ENCODE data around the gene UBXN11.
"Not testable (repeated sequence)": the region's sequence is repeated elsewhere in the genome, so short reads cannot be mapped to it uniquely, and the experiment has no call there.

Gene UBXN11

GRCh38 chr1:26335774-26336476, 29.5 kb upstream of the UBXN11 start:
- no peak for DNase-seq

- not testable (repeated sequence) for DNase-seq
Observed at GRCh38 chr1:26333312-26333711, 26.9 kb upstream of the UBXN11 start.

DNA sequence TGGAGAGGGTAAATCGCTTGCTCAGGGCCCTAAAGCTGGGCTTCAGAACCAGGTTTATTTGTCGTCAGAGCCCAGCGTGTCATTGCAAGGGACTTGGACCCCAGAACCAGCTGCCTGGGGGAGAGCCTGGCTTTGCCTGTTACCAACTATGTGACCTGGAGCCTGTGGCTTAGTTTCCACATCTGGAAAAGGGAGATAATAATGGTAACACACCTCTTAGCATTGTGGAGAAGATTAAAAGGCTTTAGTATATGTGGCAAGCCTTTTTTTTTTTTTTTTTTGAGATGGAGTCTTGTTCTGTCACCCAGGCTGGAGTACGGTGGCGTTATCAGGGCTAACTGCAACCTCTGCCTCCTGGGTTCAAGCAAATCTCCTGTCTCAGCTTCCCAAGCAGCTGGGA, 23.8 kb upstream of the UBXN11 start:
- DNase-seq: no peak

DNA sequence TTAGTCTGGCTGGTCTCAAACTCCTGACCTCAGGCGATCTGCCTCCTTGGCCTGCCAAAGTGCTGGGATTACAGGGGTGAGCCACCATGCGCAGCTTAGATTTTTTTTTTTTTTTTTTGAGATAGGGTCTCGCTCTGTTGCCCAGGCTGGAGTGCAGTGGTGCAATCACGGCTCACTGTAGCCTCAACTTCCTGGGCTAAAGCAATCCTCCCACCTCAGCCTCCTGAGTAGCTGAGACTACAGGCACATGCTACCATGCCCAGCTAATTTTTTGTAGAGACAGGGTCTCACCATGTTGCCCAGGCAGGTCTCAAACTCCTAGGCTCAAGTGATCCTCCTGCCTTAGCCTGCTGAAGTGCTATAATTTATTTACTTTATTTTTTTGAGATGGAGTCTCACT, 22.9 kb upstream of the UBXN11 start:
- DNase-seq: not testable (repeated sequence)

- DNase-seq: no peak
Observed at GRCh38 chr1:26328597-26328996, 22.2 kb upstream of the UBXN11 start.

DNA sequence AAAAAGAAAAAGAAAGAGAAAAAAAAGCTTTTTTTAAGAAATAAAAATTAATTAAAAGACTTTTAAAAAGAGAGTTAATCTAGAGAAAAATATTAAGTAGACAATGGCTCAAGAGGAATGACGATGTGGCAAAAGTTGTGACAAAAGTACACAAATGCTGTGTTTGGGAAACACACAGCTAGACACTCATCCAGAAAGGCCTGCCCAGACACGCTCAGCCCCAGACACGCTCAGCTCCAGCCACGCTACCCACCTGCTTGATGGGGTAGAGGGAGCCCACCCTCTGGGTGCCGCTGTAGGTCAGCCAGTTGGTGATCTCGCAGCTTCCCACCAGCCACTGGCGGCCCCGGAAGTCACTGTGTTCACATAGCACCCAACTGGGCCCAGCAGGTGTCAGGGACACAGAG, 21.5 kb upstream of the UBXN11 start:
- DNase-seq: no peak

DNA sequence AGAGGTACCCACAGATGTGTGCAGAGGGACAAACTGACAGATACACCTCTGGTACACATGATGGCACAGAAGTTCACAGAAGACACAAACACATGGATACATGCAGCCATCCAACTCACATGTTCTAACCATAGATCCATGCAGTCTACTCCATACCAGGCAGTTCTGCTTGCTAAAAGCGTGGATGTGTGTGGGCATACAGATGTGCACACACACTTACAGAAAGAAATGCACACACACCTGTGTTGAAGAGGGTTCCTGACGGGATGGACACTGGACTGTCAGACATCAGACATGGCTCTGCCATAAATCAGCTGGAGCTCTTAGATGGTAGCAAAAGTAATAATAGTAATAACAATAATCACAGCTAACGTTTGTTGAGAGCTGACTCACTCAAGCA, 18.1 kb upstream of the UBXN11 start:
- DNase-seq: no peak

DNA sequence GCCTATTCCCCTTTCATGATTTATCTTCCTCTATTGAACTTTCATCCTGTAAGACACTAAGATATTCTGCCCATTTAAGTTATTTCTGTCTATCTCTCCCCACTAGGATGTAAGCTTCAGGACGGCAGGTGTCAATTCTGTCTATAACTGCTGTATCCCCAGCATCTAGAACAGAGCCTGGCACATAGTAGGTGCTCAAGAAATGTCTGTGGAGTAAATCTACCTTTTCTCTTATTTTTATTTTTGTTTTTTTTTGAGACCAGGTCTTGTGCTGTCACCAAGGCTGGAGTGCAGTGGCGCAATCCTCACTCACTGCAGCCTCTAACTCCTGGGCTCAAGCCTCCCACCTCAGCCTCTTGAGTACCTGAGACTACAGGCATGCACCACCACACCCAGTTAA, 16.9 kb upstream of the UBXN11 start:
- DNase-seq: no peak

DNA sequence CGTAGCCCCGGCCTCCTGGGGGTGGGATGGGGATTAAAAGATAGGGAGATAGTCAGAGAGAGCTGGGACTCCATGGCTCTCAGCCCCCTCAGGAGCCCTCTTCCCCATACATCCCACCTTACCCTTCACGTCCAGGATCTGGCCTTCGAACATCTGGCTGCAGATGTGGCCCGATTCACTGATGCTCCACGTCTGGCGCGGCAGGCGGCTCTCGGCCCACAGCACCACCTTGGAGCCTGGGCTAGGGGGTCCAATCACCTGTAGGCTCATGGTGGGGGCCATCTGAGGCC, 15.6 kb upstream of the UBXN11 start:
- no peak for DNase-seq

DNA sequence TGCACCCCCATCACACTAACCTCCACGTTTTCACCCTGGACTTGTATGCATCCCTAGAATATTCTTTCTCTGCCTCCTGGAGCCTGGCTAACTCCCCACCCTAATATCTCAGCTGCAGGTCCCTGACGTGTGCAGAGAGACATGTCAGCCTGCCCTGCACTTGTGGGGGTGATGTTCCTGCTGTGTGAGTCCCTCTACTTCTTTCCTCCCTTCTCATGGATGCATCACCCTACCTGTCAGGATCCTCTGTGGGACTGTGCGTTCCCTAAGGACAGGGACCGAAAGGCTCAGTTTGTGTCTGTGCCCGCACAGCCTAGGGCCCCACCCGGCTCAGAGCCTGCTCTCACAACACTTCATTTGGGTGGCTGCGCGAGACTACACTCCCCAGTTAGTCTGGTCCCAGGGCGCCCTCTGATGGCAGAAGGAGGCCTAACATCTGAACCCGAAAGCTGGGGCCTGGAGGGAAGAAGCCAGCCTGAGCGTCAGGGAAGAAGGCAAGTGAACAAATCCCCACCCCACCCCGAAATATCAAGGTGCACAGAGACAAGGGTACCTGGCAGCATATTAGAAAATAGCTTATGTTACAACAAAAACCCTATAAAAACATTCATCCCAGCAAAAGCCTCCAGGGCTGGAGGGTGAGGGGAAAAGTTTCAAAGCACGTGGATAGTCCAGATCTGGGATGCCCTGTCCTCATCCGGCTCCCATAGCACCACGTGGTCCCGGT, 15.0 kb upstream of the UBXN11 start:
- peak; percentile 40 for DNase-seq

GRCh38 chr1:26320896-26321295, 14.5 kb upstream of the UBXN11 start:
- no peak for DNase-seq

DNA sequence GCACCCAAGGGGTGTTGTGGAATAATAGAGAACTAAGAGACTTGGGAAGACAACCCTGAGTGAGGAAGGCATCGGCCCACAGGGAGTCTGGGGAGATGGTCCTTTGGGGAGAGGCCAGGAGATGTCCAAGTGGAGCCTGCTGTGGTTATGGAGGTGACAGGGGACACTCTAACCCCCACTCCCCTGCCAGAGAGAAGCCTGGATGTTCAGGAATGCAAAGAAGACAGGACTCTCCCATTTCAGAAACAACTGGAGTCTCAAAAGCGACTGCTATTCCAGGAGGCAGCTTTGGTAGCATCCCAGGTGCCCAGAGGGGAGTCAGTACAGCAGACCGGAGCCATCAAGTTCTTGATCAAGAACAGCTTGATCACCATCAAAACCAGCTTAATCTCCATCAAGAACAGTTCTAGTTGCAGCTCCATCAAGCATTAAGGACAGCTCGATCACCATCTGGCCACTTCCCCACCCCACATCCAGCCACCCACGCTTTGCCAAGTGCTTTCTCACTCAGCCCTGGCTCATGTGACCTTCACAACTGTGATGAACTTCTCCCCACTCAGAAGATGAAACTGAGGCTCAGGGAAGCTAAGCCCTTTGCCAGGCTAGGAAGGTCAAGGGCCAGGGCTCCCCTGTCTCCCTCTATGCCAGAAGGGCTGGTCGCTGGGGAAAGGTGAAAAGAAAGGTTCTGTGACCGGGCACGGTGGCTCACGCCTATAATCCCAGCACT, 12.1 kb upstream of the UBXN11 start:
- no peak for DNase-seq

DNA sequence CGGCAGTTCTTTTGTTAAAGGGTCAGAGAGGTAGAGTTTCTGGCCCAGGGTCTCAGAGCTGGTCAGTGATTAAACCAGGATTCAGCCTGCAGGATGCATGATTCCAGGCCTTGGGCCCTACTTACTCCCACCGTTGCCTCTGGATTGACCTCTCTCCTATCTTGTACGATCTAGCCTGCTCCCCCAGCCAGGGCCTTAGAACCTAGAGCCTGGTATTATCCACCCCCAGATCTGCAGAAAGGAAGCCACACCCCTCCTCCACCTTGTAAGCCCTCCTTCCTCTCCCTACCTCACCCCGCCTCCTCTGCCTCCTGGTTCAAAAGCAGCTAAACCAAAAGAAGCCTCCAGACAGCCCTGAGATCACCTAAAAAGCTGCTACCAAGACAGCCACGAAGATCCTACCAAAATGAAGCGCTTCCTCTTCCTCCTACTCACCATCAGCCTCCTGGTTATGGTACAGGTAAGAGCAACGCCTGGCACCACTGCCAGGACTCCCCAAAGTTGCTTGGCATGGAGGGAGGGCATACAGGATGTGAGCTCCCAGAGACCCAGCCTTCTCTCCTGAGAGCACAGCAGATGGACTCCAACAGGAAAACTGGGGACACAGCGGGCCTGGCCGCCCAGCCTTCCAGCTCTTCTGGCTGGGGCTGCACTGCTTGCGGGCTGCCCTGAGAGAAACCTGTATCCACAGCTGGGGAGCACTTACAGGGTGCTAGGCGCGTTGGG, 11.3 kb upstream of the UBXN11 start, which contains the start of gene CD52:
Gene CD52, plus strand, starts transcription at position 347 of the 726 bp plus-strand sequence. Its CDS starts 60 bp downstream, at position 407.
- no peak for DNase-seq

DNA sequence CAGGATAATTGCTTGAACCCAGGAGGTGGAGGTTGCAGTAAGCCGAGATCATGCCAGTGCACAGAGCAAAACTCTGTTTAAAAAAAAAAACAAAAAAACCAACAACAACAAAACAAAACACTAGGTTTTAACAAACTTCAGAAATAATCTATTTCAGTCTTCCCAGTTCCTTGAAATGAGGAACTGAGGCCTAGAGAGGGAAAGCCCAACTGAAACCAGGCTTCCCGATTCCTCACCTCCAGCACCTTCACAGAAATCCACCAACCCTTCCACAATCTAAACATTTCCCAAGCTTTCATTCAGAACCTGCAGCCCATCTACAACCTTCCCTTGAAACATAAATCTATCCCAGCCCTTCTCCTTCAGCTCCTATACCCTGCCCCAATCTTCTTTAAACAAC, 10.7 kb upstream of the UBXN11 start:
- no peak for DNase-seq

GRCh38 chr1:26315874-26316850, 9.7 kb upstream of the UBXN11 start:
- no peak for DNase-seq

DNA sequence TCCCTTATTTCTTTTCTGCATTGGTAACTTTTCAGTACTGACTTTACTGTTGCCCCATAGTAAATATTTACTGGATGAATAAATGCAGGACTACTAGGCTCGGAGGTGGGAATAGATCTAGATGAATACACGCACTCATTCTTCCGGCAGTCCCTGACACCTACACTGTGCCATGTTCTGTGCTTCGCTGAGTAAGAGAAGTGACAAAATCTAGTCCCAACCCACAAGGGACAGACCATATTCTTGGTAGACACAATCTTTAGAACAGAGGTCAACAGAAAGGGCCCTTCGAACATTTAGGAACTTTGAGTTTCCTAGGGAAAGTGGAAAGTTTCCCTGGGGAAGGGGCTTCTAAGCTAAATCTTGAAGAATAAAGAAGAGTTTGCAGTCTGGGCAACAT, 8.1 kb upstream of the UBXN11 start:
- no peak for DNase-seq

DNA sequence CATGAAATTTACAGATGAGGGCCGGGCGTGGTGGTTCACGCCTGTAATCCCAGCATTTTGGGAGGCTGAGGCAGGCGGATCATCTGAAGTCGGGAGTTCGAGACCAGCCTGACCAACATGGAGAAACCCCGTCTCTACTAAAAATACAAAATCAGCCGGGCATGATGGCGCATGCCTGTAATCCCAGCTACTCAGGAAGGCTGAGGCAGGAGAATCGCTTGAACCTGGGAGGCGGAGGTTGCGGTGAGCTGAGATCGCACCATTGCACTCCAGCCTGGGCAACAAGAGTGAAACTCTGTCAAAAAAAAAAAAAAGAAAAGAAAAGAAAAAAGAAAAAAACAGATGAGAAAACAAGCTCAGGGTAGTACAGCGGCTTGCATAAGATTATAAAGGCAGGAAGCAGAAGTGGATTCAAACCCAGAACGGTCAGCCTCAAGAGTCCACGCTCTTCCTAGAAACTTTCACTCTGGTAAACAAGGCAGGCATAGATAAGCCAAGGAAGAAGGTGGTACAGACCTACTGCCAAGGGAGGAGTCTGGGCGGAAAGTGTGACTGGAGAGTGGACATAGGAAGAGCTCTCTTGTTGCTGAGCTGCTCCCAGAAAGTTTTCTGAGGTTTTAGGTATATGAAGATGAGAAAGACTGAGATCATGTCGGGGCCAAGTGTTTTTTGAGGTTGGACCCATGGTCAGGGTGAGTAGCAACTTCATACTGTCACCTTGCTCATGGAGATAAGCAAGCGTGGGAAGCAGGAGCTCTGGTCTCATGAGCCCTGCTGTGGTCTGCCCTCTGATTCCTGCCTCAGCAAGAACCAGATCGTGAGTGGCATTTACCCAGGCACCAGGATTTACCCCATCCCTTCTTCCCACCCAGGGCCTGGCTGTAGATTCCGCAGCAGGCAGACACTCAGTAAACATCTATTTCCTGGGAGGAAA, 1.8 kb upstream of the UBXN11 start:
- DNase-seq: not testable (repeated sequence)

DNA sequence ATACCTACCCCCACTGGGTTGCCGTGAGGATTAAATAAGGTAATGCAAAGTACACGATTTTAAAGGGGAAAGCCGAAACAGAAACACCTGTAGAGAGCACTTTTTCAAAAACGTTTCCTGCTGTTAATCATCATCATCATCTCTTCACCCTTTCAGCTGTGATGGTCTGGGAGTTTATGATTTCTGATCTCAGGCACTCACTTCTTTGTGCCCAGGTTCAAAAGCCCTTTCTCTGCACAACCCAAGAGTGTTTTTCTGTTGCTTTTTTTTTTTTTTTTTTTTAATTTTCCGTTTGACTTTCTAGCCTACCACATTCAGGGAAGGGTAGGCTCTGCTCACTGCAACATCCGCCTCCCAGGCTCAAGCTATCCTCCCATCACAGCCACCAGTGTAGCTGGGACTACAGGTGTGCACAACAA, 936 bp upstream of the UBXN11 start:
- no peak for DNase-seq

DNA sequence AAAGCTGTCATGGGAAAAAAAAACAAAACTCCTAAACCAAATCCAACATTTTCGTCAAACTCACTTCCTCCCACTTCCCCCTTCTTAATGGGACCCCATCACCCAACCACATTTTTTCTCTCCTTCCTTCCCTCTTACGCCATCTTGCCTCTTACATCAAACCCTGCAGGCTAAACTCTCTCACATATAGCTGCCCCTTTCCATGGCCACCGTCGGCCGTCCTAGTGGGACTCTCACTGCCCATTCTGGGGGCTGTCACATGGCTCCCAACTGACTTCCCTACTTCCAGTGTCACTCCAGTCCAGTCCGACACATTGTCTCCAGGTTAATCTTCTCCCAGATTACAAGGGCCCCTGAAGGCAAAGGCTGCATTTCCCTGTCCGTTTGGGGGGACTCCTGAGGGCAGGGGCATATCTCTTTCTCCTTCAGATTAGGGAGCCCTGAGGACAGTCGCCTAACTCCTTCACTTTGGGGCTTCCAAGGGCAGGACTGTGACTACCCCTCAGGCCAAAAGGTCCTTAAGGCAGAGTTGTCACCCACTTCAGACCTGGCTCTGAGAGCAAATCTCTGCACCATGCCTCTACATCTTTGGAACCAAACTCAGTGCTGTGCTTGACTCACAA, 658 bp downstream of the UBXN11 start:
- no peak for DNase-seq

DNA sequence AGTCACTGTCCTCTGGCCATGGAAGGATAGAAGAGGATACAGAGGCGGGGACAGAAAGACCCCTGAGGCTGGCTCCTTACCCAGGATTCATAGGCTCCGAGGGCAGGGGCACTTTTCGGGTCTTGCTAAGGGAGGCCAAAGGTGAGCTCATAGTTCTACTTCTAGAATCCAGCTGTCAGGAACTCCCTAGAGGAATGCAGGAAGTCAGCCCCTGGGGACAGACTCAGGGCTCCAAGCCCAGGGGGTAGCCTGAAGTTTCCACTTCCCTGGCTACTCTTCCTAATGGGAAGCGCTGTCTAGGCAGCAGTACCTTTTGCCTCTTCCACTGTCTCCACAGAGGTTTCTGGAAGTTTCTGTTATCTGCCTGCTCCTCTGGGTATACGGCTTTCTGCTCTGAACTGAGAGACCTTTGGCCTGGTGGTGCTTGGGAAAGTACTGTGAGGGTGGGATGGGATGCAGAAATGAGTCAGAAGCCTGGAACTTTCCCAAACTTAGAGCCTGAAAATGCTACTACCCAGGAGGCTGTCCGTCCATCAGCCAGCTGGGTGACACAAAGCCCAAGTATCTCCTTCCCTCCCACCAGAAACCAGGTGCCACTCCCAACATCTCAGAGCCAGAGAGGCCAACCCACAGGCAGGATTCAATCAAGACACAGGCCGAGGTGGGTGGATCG, 3.6 kb downstream of the UBXN11 start:
- peak; percentile 65 for DNase-seq

All from 8988T (cell line).